ENCODE data around the gene PLAGL2. TPM values are rescaled to one million over a fixed set of nuclear protein-coding genes. Genes with fewer than 3 reads are reported as not detected.

The PLAGL2 gene
- total RNA-seq, 2 experiments from 2014 or later, result 9.8 to 40.3 TPM

- Histone ChIP-seq H3K36me3 (ENCODE audit: insufficient read depth, low read length) (peaks cover 96% of the 10 kb centered on the region), H3K9me2 (ENCODE audit: insufficient read depth, low read length) (no peaks in the 10 kb centered on the region), H3K27ac (ENCODE audit: low read depth, low read length, poor library complexity, severe bottlenecking) (no peak overlapping the region), H3K4me1 (ENCODE audit: insufficient read depth, low read length, poor library complexity, severe bottlenecking) (peaks cover 4% of the 10 kb centered on the region), H4K20me1 (ENCODE audit: insufficient read depth, low read length) (no peaks in the 10 kb centered on the region), H3K9me3 (ENCODE audit: low read length) (no peaks in the 10 kb centered on the region), H3K4me2 (ENCODE audit: low read length) (no peak overlapping the region), H2AFZ (ENCODE audit: low read length) (no peak overlapping the region), H3K4me3 (ENCODE audit: low read depth, low read length, poor library complexity, severe bottlenecking) (no peak overlapping the region), H3K79me2 (ENCODE audit: insufficient read depth, low read depth, low read length) (no peaks in the 10 kb centered on the region)
- BruUV-seq (replicated peaks), result no TSS peak
- DNase-seq (ENCODE audit: low spot score), result peak; percentile 26
- CTCF ChIA-PET (ENCODE audit: unreplicated experiment), result no interaction called here
- intact Hi-C loops (cut with micrococcal nuclease; ENCODE audit: unreplicated experiment), result no loop called here
- POLR2A ChIA-PET, result interaction anchor here (0.9 to 1.0 kb wide), 3 partner anchors 15 to 124 kb away, joined by 3 to 5 read pairs (median 3); no protein-coding TSS in a partner anchor
- TF ChIP-seq CTCF (conservative IDR thresholded peaks at IDR 0.05; ENCODE audit: low read length) (no peak), EZH2phosphoT487 (IDR thresholded peaks at IDR 0.05; ENCODE audit: borderline replicate concordance, low read depth, low read length) (no peak)
Observed at GRCh38 chr20:32231847-32232246, 24.3 kb upstream of the PLAGL2 start.

- Histone ChIP-seq H4K20me1 (ENCODE audit: insufficient read depth, low read length) (no peaks in the 10 kb centered on the region), H3K9me3 (ENCODE audit: low read length) (no peaks in the 10 kb centered on the region), H3K27ac (ENCODE audit: low read depth, low read length, poor library complexity, severe bottlenecking) (no peak overlapping the region), H3K36me3 (ENCODE audit: insufficient read depth, low read length) (peaks cover 96% of the 10 kb centered on the region), H2AFZ (ENCODE audit: low read length) (no peak overlapping the region), H3K9me2 (ENCODE audit: insufficient read depth, low read length) (no peaks in the 10 kb centered on the region), H3K79me2 (ENCODE audit: insufficient read depth, low read depth, low read length) (no peaks in the 10 kb centered on the region), H3K4me3 (ENCODE audit: low read depth, low read length, poor library complexity, severe bottlenecking) (no peak overlapping the region), H3K4me1 (ENCODE audit: insufficient read depth, low read length, poor library complexity, severe bottlenecking) (peaks cover 4% of the 10 kb centered on the region), H3K4me2 (ENCODE audit: low read length) (no peak overlapping the region)
- TF ChIP-seq EZH2phosphoT487 (IDR thresholded peaks at IDR 0.05; ENCODE audit: borderline replicate concordance, low read depth, low read length) (no peak), CTCF (conservative IDR thresholded peaks at IDR 0.05; ENCODE audit: low read length) (no peak)
- CTCF ChIA-PET (ENCODE audit: unreplicated experiment), result no interaction called here
- intact Hi-C loops (cut with micrococcal nuclease; ENCODE audit: unreplicated experiment), result no loop called here
- no peak for DNase-seq (ENCODE audit: low spot score)
- POLR2A ChIA-PET, result interaction anchor here (0.8 to 1.7 kb wide), 3 partner anchors 9 to 124 kb away, joined by 3 to 6 read pairs (median 5); no protein-coding TSS in a partner anchor
- no TSS peak for BruUV-seq (replicated peaks)
Observed at GRCh38 chr20:32231245-32231644, 23.7 kb upstream of the PLAGL2 start.

GRCh38 chr20:32230707-32231106 lies 23.2 kb upstream of the PLAGL2 start:
- H3K9me3 ChIP-seq (ENCODE audit: low read length), result no peaks in the 10 kb centered on the region
- no peaks in the 10 kb centered on the region for H3K9me2 ChIP-seq (ENCODE audit: insufficient read depth, low read length)
- no peaks in the 10 kb centered on the region for H3K79me2 ChIP-seq (ENCODE audit: insufficient read depth, low read depth, low read length)
- peaks cover 4% of the 10 kb centered on the region for H3K4me1 ChIP-seq (ENCODE audit: insufficient read depth, low read length, poor library complexity, severe bottlenecking)
- POLR2A ChIA-PET, result interaction anchor here (0.8 to 1.7 kb wide), 2 partner anchors 10 to 55 kb away, joined by 3 to 6 read pairs; no protein-coding TSS in a partner anchor
- H2AFZ ChIP-seq (ENCODE audit: low read length), result no peak overlapping the region
- BruUV-seq (replicated peaks), result no TSS peak
- no peak for TF ChIP-seq CTCF (conservative IDR thresholded peaks at IDR 0.05; ENCODE audit: low read length)
- TF ChIP-seq EZH2phosphoT487 (IDR thresholded peaks at IDR 0.05; ENCODE audit: borderline replicate concordance, low read depth, low read length), result no peak
- H4K20me1 ChIP-seq (ENCODE audit: insufficient read depth, low read length), result no peaks in the 10 kb centered on the region
- H3K4me2 ChIP-seq (ENCODE audit: low read length), result no peak overlapping the region
- intact Hi-C loops (cut with micrococcal nuclease; ENCODE audit: unreplicated experiment), result no loop called here
- peaks cover 96% of the 10 kb centered on the region for H3K36me3 ChIP-seq (ENCODE audit: insufficient read depth, low read length)
- DNase-seq (ENCODE audit: low spot score), result no peak
- no peak overlapping the region for H3K27ac ChIP-seq (ENCODE audit: low read depth, low read length, poor library complexity, severe bottlenecking)
- H3K4me3 ChIP-seq (ENCODE audit: low read depth, low read length, poor library complexity, severe bottlenecking), result no peak overlapping the region
- CTCF ChIA-PET (ENCODE audit: unreplicated experiment), result no interaction called here
